Parathyroid adenoma (tissue), 2 donors: ENCODE measurements around the gene HBS1L.
A peak's percentile ranks its signal among the peaks of the same experiment; 100 is the strongest.

Source experiments
- H2AFZ ChIP-seq: fragments of 300-600 bp; sonication (generic); one replicate; pipeline ENCODE4 v1.7.0; 2017; ENCODE audit warnings: antibody characterized with exemption, mild to moderate bottlenecking
- H3K27ac ChIP-seq: fragments of 300-600 bp; sonication (generic); one replicate; pipeline ENCODE4 v1.7.0; 2017
- H3K27me3 ChIP-seq: fragments of 300-600 bp; sonication (generic); one replicate; pipeline ENCODE4 v1.7.0; 2017; ENCODE audit warnings: low read length; ENCODE audit not compliant: control insufficient read depth, insufficient read depth
- H3K36me3 ChIP-seq: fragments of 300-600 bp; sonication (generic); one replicate; pipeline ENCODE4 v1.7.0; 2017; ENCODE audit warnings: low read length; ENCODE audit not compliant: control insufficient read depth, insufficient read depth
- H3K4me1 ChIP-seq: fragments of 300-600 bp; sonication (generic); one replicate; pipeline ENCODE4 v1.7.0; 2017; ENCODE audit warnings: control low read depth
- H3K4me2 ChIP-seq: fragments of 300-600 bp; sonication (generic); one replicate; pipeline ENCODE4 v1.7.0; 2017; ENCODE audit warnings: low read length
- H3K4me3 ChIP-seq: fragments of 300-600 bp; sonication (generic); one replicate; pipeline ENCODE4 v1.7.0; 2017; ENCODE audit warnings: low read depth, low read length
- H3K79me2 ChIP-seq: fragments of 300-600 bp; sonication (generic); one replicate; pipeline ENCODE4 v1.7.0; 2017; ENCODE audit warnings: control low read depth
- H3K9ac ChIP-seq: fragments of 300-600 bp; sonication (generic); one replicate; pipeline ENCODE4 v1.7.0; 2017; ENCODE audit warnings: mild to moderate bottlenecking
- H3K9me3 ChIP-seq: fragments of 300-600 bp; sonication (generic); one replicate; pipeline ENCODE4 v1.7.0; 2017; ENCODE audit warnings: low read length; ENCODE audit not compliant: control insufficient read depth
- TF ChIP-seq, protein P1 (sequence below): fragments of 300-600 bp; sonication (generic); IDR thresholded peaks from one replicate; pipeline ENCODE4 v1.7.0; 2017; ENCODE audit warnings: antibody characterized with exemption, mild to moderate bottlenecking
- donor health status: primary hyperparathyroidism.

Gene HBS1L

GRCh38 chr6:134911547-134911946 lies 143.1 kb downstream of the HBS1L start:
- no peaks in the 10 kb centered on the region for H3K79me2 ChIP-seq
- H3K27ac ChIP-seq = no peak overlapping the region
- no peak overlapping the region for H3K4me2 ChIP-seq
- H3K4me1 ChIP-seq = peaks cover 29% of the 10 kb centered on the region
- no peaks in the 10 kb centered on the region for H3K36me3 ChIP-seq
- no peak overlapping the region for H3K9ac ChIP-seq
- TF ChIP-seq, protein P1, sequence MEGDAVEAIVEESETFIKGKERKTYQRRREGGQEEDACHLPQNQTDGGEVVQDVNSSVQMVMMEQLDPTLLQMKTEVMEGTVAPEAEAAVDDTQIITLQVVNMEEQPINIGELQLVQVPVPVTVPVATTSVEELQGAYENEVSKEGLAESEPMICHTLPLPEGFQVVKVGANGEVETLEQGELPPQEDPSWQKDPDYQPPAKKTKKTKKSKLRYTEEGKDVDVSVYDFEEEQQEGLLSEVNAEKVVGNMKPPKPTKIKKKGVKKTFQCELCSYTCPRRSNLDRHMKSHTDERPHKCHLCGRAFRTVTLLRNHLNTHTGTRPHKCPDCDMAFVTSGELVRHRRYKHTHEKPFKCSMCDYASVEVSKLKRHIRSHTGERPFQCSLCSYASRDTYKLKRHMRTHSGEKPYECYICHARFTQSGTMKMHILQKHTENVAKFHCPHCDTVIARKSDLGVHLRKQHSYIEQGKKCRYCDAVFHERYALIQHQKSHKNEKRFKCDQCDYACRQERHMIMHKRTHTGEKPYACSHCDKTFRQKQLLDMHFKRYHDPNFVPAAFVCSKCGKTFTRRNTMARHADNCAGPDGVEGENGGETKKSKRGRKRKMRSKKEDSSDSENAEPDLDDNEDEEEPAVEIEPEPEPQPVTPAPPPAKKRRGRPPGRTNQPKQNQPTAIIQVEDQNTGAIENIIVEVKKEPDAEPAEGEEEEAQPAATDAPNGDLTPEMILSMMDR = no peak
- no peak overlapping the region for H3K4me3 ChIP-seq
- H3K27me3 ChIP-seq = no peaks in the 10 kb centered on the region
- H2AFZ ChIP-seq = no peak overlapping the region
- H3K9me3 ChIP-seq = no peaks in the 10 kb centered on the region

- H3K9me3 ChIP-seq = no peaks in the 10 kb centered on the region
- no peak overlapping the region for H3K9ac ChIP-seq
- no peaks in the 10 kb centered on the region for H3K79me2 ChIP-seq
- H2AFZ ChIP-seq = peak overlapping the region; percentile 65
- H3K27ac ChIP-seq = peak overlapping the region; percentile 84
- H3K36me3 ChIP-seq = no peaks in the 10 kb centered on the region
- TF ChIP-seq, protein P1 = no peak
- H3K27me3 ChIP-seq = no peaks in the 10 kb centered on the region
- peaks cover 29% of the 10 kb centered on the region for H3K4me1 ChIP-seq
- no peak overlapping the region for H3K4me3 ChIP-seq
- H3K4me2 ChIP-seq = no peak overlapping the region
These were observed 144.1 kb downstream of the HBS1L start for GRCh38 chr6:134910593-134910935.
